Neural cell (in vitro differentiated cells): Measurements from ENCODE around the gene NKD1. TPM values are rescaled to one million over a fixed set of nuclear protein-coding genes. Genes with fewer than 3 reads are reported as not detected.

ENCODE experiments used
- H2AFZ ChIP-seq: fragments of 200-600, 300-800 bp; sonication (generic), shearing (Covaris generic); 2 replicates; pipeline ENCODE4 v1.6.0; 2014; ENCODE audit warnings: low read depth, mild to moderate bottlenecking, antibody characterized with exemption, low read length, moderate library complexity
- H3F3A ChIP-seq: fragments of 200-600 bp; shearing (Covaris generic); 2 replicates; pipeline ENCODE4 v1.6.1; 2016; ENCODE audit warnings: mild to moderate bottlenecking, moderate library complexity, mixed read lengths, antibody characterized with exemption, low read length; ENCODE audit not compliant: insufficient read depth, poor library complexity, severe bottlenecking
- H3K27ac ChIP-seq: fragments of 200-600, 300-800 bp; sonication (generic), shearing (Covaris generic); 2 replicates; pipeline ENCODE4 v1.5.1; 2014; ENCODE audit warnings: mild to moderate bottlenecking, low read length, moderate library complexity
- H3K27me3 ChIP-seq: fragments of 300-800, 200-600 bp; sonication (generic), shearing (Covaris generic); 2 replicates; pipeline ENCODE4 v1.6.0; 2014; ENCODE audit warnings: mild to moderate bottlenecking, low read depth, low read length, moderate library complexity; ENCODE audit not compliant: insufficient read depth
- H3K36me3 ChIP-seq: fragments of 300-800, 200-600 bp; sonication (generic), shearing (Covaris generic); 2 replicates; pipeline ENCODE4 v1.5.1; 2014; ENCODE audit warnings: mild to moderate bottlenecking, antibody characterized with exemption, low read length, moderate library complexity; ENCODE audit not compliant: insufficient read depth
- H3K4me2 ChIP-seq: fragments of 300-800, 200-600 bp; sonication (generic), shearing (Covaris generic); 2 replicates; pipeline ENCODE4 v1.6.0; 2014; ENCODE audit warnings: mild to moderate bottlenecking, low read length
- H3K4me3 ChIP-seq: fragments of 300-800, 200-600 bp; sonication (generic), shearing (Covaris generic); 2 replicates; pipeline ENCODE4 v1.5.1; 2014; ENCODE audit warnings: mild to moderate bottlenecking, low read length, moderate library complexity
- H3K79me2 ChIP-seq: fragments of 200-600 bp; shearing (Covaris generic); replicated peaks from 2 replicates; pipeline ENCODE4 v1.6.0; 2014; ENCODE audit warnings: mild to moderate bottlenecking, low read length, moderate library complexity; ENCODE audit not compliant: insufficient read depth
- H3K9ac ChIP-seq: fragments of 300-800, 200-600 bp; sonication (generic), shearing (Covaris generic); 2 replicates; pipeline ENCODE4 v1.6.1; 2016; ENCODE audit warnings: mild to moderate bottlenecking, low read length, mixed read lengths
- H3K9me2 ChIP-seq: fragments of 200-600 bp; shearing (Covaris generic); 2 replicates; pipeline ENCODE4 v1.6.1; 2016; ENCODE audit warnings: mild to moderate bottlenecking, low read length, mixed read lengths; ENCODE audit not compliant: insufficient read depth
- H3K9me3 ChIP-seq: fragments of 200-600, 300-800 bp; sonication (generic), shearing (Covaris generic); 2 replicates; pipeline ENCODE4 v1.6.1; 2016; ENCODE audit warnings: mild to moderate bottlenecking, mixed run types, low read length, moderate library complexity, mixed read lengths
- H4K20me1 ChIP-seq: fragments of 200-600 bp; shearing (Covaris generic); 2 replicates; pipeline ENCODE4 v1.6.1; 2016; ENCODE audit warnings: mild to moderate bottlenecking, mixed run types; ENCODE audit not compliant: insufficient read depth
- EP300 ChIP-seq: fragments of 450-650 bp; conservative IDR thresholded peaks from 2 replicates; pipeline ENCODE4 v1.6.1; 2014; ENCODE audit warnings: antibody characterized with exemption, mild to moderate bottlenecking, moderate library complexity; ENCODE audit not compliant: poor library complexity, severe bottlenecking
- EZH2 ChIP-seq: fragments of 200-600, 300-800 bp; shearing (Covaris generic), sonication (generic); IDR thresholded peaks from 2 replicates; pipeline ENCODE4 v1.6.1; 2014; ENCODE audit warnings: antibody characterized with exemption, low read length, borderline replicate concordance, mild to moderate bottlenecking; ENCODE audit not compliant: insufficient read depth, poor library complexity, severe bottlenecking
- MXI1 ChIP-seq: fragments of 450-650 bp; conservative IDR thresholded peaks from 2 replicates; pipeline ENCODE4 v1.6.1; 2014; ENCODE audit warnings: antibody characterized with exemption, mild to moderate bottlenecking; ENCODE audit not compliant: poor library complexity, severe bottlenecking
- POLR2AphosphoS5 ChIP-seq: IDR thresholded peaks from 2 replicates; pipeline ENCODE4 v1.6.1; 2012
- RAD21 ChIP-seq: fragments of 450-650 bp; conservative IDR thresholded peaks from 2 replicates; pipeline ENCODE4 v1.6.1; 2014; ENCODE audit warnings: antibody characterized with exemption, mild to moderate bottlenecking, moderate library complexity
- SMC3 ChIP-seq: fragments of 450-650 bp; conservative IDR thresholded peaks from 2 replicates; pipeline ENCODE4 v1.6.1; 2014; ENCODE audit warnings: antibody characterized with exemption, mild to moderate bottlenecking, moderate library complexity; ENCODE audit not compliant: poor library complexity
- TAF1 ChIP-seq: IDR thresholded peaks from 2 replicates; pipeline ENCODE4 v1.6.1; 2012; ENCODE audit warnings: low read depth
- polyA plus RNA-seq: library from polyadenylated mRNA; depleted of rRNA; stranded (reverse); fragments of >200 nt; gene quantifications from 2 replicates; pipeline ENCODE4 v1.2.3, GENCODE V29; 2014
- TF ChIP-seq, protein P1 (sequence below): IDR thresholded peaks from 2 replicates; pipeline ENCODE4 v1.6.1; 2012; ENCODE audit warnings: borderline replicate concordance
- TF ChIP-seq, protein P2 (sequence below): fragments of 450-650 bp; IDR thresholded peaks from 2 replicates; pipeline ENCODE4 v1.5.1; 2014; ENCODE audit warnings: antibody characterized with exemption, mild to moderate bottlenecking, moderate library complexity; ENCODE audit not compliant: poor library complexity, severe bottlenecking

Gene NKD1
- polyA plus RNA-seq, 1 donor from 2014 or later: 1.1 TPM

- H4K20me1 ChIP-seq: no peaks in the 10 kb centered on the region
- H2AFZ ChIP-seq: no peak overlapping the region
- no peaks in the 10 kb centered on the region for H3F3A ChIP-seq
- H3K4me3 ChIP-seq: no peak overlapping the region
- no peaks in the 10 kb centered on the region for H3K9me3 ChIP-seq
- no peak overlapping the region for H3K27ac ChIP-seq
- H3K9ac ChIP-seq: no peak overlapping the region
- no peaks in the 10 kb centered on the region for H3K9me2 ChIP-seq
- no peaks in the 10 kb centered on the region for H3K36me3 ChIP-seq
- H3K4me2 ChIP-seq: no peak overlapping the region
- TF ChIP-seq TAF1: no peak
- no peak for TF ChIP-seq EP300
- no peak for TF ChIP-seq EZH2
- TF ChIP-seq, protein P1, sequence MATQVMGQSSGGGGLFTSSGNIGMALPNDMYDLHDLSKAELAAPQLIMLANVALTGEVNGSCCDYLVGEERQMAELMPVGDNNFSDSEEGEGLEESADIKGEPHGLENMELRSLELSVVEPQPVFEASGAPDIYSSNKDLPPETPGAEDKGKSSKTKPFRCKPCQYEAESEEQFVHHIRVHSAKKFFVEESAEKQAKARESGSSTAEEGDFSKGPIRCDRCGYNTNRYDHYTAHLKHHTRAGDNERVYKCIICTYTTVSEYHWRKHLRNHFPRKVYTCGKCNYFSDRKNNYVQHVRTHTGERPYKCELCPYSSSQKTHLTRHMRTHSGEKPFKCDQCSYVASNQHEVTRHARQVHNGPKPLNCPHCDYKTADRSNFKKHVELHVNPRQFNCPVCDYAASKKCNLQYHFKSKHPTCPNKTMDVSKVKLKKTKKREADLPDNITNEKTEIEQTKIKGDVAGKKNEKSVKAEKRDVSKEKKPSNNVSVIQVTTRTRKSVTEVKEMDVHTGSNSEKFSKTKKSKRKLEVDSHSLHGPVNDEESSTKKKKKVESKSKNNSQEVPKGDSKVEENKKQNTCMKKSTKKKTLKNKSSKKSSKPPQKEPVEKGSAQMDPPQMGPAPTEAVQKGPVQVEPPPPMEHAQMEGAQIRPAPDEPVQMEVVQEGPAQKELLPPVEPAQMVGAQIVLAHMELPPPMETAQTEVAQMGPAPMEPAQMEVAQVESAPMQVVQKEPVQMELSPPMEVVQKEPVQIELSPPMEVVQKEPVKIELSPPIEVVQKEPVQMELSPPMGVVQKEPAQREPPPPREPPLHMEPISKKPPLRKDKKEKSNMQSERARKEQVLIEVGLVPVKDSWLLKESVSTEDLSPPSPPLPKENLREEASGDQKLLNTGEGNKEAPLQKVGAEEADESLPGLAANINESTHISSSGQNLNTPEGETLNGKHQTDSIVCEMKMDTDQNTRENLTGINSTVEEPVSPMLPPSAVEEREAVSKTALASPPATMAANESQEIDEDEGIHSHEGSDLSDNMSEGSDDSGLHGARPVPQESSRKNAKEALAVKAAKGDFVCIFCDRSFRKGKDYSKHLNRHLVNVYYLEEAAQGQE: no peak
- TF ChIP-seq MXI1: no peak
- H3K27me3 ChIP-seq: no peaks in the 10 kb centered on the region
- H3K79me2 ChIP-seq: no peaks in the 10 kb centered on the region
Observed at GRCh38 chr16:50625374-50625773, 77.2 kb downstream of the NKD1 start.

- Histone ChIP-seq H3K9me2 (no peaks in the 10 kb centered on the region), H3F3A (no peaks in the 10 kb centered on the region), H3K9ac (no peak overlapping the region), H4K20me1 (no peaks in the 10 kb centered on the region), H3K36me3 (no peaks in the 10 kb centered on the region), H2AFZ (no peak overlapping the region), H3K4me2 (no peak overlapping the region), H3K27ac (no peak overlapping the region), H3K79me2 (no peaks in the 10 kb centered on the region), H3K27me3 (no peaks in the 10 kb centered on the region), H3K4me3 (no peak overlapping the region), H3K9me3 (no peaks in the 10 kb centered on the region)
- TF ChIP-seq, protein P2, sequence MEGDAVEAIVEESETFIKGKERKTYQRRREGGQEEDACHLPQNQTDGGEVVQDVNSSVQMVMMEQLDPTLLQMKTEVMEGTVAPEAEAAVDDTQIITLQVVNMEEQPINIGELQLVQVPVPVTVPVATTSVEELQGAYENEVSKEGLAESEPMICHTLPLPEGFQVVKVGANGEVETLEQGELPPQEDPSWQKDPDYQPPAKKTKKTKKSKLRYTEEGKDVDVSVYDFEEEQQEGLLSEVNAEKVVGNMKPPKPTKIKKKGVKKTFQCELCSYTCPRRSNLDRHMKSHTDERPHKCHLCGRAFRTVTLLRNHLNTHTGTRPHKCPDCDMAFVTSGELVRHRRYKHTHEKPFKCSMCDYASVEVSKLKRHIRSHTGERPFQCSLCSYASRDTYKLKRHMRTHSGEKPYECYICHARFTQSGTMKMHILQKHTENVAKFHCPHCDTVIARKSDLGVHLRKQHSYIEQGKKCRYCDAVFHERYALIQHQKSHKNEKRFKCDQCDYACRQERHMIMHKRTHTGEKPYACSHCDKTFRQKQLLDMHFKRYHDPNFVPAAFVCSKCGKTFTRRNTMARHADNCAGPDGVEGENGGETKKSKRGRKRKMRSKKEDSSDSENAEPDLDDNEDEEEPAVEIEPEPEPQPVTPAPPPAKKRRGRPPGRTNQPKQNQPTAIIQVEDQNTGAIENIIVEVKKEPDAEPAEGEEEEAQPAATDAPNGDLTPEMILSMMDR: no peak
- TF ChIP-seq POLR2AphosphoS5 (no peak), SMC3 (no peak), RAD21 (no peak)
Observed at GRCh38 chr16:50626868-50627267, 78.7 kb downstream of the NKD1 start.

- H4K20me1 ChIP-seq: no peaks in the 10 kb centered on the region
- H3K79me2 ChIP-seq: no peaks in the 10 kb centered on the region
- no peaks in the 10 kb centered on the region for H3K9me3 ChIP-seq
- TF ChIP-seq, protein P2: peak; percentile 19
- TF ChIP-seq RAD21: no peak
- no peak overlapping the region for H3K4me2 ChIP-seq
- no peaks in the 10 kb centered on the region for H3K9me2 ChIP-seq
- no peak overlapping the region for H3K9ac ChIP-seq
- no peaks in the 10 kb centered on the region for H3F3A ChIP-seq
- no peak overlapping the region for H3K27ac ChIP-seq
- H2AFZ ChIP-seq: no peak overlapping the region
- no peaks in the 10 kb centered on the region for H3K36me3 ChIP-seq
- no peaks in the 10 kb centered on the region for H3K27me3 ChIP-seq
- no peak overlapping the region for H3K4me3 ChIP-seq
Observed at GRCh38 chr16:50627419-50627818, 79.2 kb downstream of the NKD1 start.
